Measurements from ENCODE around the gene ACOT12. TPM values are rescaled to one million over a fixed set of nuclear protein-coding genes. Genes with fewer than 3 reads are reported as not detected.

ACOT12 gene
- total and polyA plus RNA-seq, 12 donors = 0.15 TPM; not detected in 11

GRCh38 chr5:81326554-81326953, 67.4 kb downstream of the ACOT12 start:
- H3K4me3 ChIP-seq = no peak overlapping the region
- no peak for DNase-seq
- no peak for TF ChIP-seq CTCF (IDR thresholded peaks at IDR 0.05)
- peaks cover 0 to 5% (median 0%) of the 10 kb centered on the region in 7 donors for H3K27me3 ChIP-seq
- no peak for ATAC-seq
- no peaks in the 10 kb centered on the region for H3K9me3 ChIP-seq
- no peaks in the 10 kb centered on the region for H3K4me1 ChIP-seq
- 93 to 98% methylated on average over 2 of the region's 2 CpGs for WGBS, 2 donors
- no peak overlapping the region for H3K27ac ChIP-seq
- H3K36me3 ChIP-seq = no peaks in the 10 kb centered on the region
- intact Hi-C loops (cut with DNase I) = no loop called here

- DNase-seq = no peak
- Histone ChIP-seq H3K4me1 (no peaks in the 10 kb centered on the region), H3K36me3 (peaks cover 0 to 25% (median 2%) of the 10 kb centered on the region in 9 donors), H3K4me3 (no peak overlapping the region), H3K9me3 (no peaks in the 10 kb centered on the region), H3K27me3 (no peaks in the 10 kb centered on the region), H3K27ac (no peak overlapping the region)
- intact Hi-C loops (cut with DNase I) = no loop called here
- no peak for TF ChIP-seq CTCF (IDR thresholded peaks at IDR 0.05)
- no peak for ATAC-seq
- 53 to 67% methylated on average over 2 of the region's 2 CpGs for WGBS, 2 donors
Measured at GRCh38 chr5:81317536-81317935, 76.4 kb downstream of the ACOT12 start.

- H3K36me3 ChIP-seq = peaks cover 0 to 35% (median 10%) of the 10 kb centered on the region in 9 donors
- 90 to 93% methylated on average over 2 of the region's 2 CpGs for WGBS, 2 donors
- H3K27me3 ChIP-seq = no peaks in the 10 kb centered on the region
- no peaks in the 10 kb centered on the region for H3K4me1 ChIP-seq
- no peak overlapping the region for H3K27ac ChIP-seq
- H3K9me3 ChIP-seq = no peaks in the 10 kb centered on the region
- intact Hi-C loops (cut with DNase I) = no loop called here
- no peak for TF ChIP-seq CTCF (IDR thresholded peaks at IDR 0.05)
- no peak for DNase-seq
- ATAC-seq = no peak
- no peak overlapping the region for H3K4me3 ChIP-seq
Measured at GRCh38 chr5:81316571-81316970, 77.4 kb downstream of the ACOT12 start.

GRCh38 chr5:81315830-81316229, 78.1 kb downstream of the ACOT12 start:
- WGBS, 2 donors = 91 to 94% methylated on average over 4 of the region's 4 CpGs
- H3K27me3 ChIP-seq = no peaks in the 10 kb centered on the region
- intact Hi-C loops (cut with DNase I) = no loop called here
- DNase-seq (no peak), ATAC-seq (no peak)
- no peak overlapping the region for H3K27ac ChIP-seq
- peaks cover 0 to 42% (median 18%) of the 10 kb centered on the region in 9 donors for H3K36me3 ChIP-seq
- TF ChIP-seq CTCF (IDR thresholded peaks at IDR 0.05) = no peak
- H3K9me3 ChIP-seq = no peaks in the 10 kb centered on the region
- no peak overlapping the region for H3K4me3 ChIP-seq
- H3K4me1 ChIP-seq = no peaks in the 10 kb centered on the region

Measured in heart right ventricle (tissue), 16 donors.